ENCODE measurements around the gene TGM1.

Gene TGM1

DNA sequence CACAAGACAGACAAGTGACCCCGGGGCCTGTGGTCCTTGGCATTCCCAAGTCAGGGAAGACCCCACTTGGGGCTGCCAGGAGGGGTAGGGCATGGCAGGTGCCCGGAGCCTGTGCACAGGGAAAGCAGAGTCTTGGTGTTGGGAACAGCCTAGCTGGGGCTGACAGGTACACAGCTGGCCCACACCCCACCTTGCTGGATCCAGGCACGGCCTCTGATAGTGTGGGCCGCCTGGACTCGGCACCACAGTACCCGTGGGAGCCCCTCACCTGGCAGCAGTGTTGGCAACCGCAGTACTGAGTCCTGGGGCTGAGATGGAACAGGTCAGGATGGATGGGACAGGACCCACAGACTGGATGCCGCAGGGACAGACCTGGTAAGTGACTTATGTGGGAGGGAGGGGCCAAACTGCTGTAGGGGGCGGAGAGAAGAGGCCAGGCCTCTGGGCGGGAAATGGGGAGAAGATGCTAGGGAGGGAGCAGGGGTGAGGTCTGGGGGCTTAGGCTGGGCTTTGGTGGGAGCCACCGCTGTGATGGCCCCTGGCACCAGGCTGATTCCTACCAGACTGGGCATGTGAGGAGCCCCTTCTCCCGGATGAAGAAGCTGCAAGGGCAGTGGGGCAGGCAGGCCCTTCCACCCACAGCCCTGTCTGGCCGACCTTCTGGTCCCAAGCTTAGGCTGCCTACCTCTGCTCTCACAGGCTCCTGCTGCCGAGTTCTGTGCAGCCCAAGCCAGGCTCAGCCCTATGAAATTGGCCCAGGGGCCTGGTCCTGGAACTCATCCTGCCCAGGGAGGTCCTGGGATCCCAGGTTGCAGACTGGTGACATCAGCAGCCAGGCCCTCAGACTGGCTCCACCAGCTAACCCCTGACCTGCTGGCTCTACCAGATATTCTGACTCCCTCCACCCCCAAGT, at the start of gene TGM1:
Gene TGM1, minus strand, starts transcription at position 357 of the 913 bp plus-strand sequence. CDS start 825 bp downstream, outside the sequence.
- no peak for DNase-seq

DNA sequence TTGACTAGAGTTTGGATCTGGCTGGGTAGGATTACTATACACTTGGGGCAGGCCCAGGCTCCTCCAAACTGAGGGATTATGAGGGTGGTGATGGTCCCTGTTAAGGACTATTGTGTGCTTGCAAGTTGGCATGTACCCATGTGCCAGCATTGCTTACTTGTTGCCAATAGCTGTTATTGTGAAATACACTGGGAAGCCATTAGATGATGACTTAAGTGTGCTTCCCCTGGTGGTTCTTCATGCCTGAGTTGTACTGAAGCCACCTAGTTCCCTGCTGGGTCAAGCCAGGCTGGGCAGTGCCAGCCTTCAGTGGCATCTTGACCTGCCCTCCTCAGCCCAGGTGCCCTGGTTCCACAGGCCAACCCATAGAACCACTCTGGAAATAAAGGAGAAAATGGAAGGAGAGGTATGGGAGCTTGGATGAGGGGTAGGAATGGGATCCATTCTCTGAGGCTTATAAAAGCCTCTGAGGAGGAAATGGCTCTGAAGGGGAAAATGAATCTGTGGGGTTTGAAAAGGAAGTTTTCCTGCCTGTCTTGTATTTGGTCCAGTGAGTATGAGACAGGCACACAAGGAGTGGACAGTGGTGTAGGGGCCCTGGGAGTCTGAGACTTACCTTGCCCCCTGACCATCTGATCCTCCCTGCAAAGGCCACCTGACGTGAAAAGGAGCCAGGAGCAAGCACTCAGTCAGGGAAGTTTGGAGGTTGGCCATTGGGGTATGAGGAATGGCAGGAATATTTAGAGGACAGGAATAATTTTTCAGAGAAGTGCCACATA, 49.0 kb upstream of the TGM1 start:
- DNase-seq, result no peak

DNA sequence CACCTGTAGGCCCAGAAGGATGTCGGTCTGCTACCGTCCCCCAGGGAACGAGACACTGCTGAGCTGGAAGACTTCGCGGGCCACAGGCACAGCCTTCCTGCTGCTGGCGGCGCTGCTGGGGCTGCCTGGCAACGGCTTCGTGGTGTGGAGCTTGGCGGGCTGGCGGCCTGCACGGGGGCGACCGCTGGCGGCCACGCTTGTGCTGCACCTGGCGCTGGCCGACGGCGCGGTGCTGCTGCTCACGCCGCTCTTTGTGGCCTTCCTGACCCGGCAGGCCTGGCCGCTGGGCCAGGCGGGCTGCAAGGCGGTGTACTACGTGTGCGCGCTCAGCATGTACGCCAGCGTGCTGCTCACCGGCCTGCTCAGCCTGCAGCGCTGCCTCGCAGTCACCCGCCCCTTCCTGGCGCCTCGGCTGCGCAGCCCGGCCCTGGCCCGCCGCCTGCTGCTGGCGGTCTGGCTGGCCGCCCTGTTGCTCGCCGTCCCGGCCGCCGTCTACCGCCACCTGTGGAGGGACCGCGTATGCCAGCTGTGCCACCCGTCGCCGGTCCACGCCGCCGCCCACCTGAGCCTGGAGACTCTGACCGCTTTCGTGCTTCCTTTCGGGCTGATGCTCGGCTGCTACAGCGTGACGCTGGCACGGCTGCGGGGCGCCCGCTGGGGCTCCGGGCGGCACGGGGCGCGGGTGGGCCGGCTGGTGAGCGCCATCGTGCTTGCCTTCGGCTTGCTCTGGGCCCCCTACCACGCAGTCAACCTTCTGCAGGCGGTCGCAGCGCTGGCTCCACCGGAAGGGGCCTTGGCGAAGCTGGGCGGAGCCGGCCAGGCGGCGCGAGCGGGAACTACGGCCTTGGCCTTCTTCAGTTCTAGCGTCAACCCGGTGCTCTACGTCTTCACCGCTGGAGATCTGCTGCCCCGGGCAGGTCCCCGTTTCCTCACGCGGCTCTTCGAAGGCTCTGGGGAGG, 47.9 kb upstream of the TGM1 start, which contains the start of gene LTB4R:
Gene LTB4R, plus strand, starts transcription at position 857 of the 959 bp plus-strand sequence. CDS start 4,150 bp downstream, outside the sequence.
- DNase-seq, result peak; percentile 72

DNA sequence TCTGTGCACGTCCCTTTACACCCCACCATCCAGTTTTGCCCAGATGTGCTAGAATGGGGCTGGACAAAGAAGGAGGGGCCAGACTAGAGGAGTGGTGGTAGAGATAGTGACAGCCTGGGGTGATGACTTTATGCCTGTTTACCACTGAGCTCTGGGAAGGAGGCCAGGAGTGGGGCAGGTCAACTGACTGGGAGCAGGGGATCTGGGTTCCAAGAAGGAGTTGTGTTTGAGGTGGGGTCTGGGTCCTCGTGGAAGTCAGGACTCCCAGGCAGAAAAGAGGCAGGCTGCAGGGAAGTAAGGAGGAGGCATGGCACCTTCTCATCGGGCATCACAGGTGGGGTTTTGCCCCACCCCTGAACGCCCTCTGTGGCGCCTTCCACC, 47.3 kb upstream of the TGM1 start:
- DNase-seq, result no peak

DNA sequence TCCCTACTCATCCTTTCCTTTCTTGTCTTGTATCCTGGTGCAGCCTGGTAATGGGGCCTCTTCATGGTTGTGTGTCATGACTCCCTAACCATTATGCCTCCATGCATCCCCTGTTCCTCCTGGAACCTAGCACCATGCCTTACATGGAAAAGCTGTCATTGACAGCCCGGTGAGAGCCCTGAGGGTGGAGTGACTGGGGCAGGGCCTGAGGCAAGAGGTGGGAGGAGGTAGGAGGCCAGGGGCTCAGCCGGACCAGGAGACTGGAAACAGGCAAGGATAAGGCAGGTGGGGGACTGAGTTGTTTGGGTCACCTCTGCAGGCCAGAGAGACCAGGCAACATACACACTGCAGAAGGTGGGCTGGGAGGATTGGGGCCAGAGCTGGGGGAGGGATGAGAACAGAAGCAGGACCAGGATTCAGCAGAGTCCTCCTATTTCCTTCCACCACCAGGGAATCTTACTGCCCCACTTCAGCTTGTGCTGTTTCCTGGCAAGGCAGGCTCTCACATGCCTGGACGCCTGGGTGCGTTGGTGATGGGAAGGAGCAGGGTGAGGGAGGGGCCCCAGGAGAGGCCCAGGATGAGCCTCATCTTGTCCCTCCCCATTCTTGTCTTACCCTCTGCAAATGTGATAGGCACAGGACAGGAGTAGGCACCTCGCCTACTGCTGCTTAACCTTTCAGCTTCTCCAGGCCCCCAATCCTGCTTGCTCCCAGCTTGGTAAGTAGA, 46.7 kb upstream of the TGM1 start, which contains the start of gene LTB4R2:
Gene LTB4R2, plus strand, starts transcription at position 603 of the 727 bp plus-strand sequence. CDS start 525 bp downstream, outside the sequence.
- no peak for DNase-seq

DNA sequence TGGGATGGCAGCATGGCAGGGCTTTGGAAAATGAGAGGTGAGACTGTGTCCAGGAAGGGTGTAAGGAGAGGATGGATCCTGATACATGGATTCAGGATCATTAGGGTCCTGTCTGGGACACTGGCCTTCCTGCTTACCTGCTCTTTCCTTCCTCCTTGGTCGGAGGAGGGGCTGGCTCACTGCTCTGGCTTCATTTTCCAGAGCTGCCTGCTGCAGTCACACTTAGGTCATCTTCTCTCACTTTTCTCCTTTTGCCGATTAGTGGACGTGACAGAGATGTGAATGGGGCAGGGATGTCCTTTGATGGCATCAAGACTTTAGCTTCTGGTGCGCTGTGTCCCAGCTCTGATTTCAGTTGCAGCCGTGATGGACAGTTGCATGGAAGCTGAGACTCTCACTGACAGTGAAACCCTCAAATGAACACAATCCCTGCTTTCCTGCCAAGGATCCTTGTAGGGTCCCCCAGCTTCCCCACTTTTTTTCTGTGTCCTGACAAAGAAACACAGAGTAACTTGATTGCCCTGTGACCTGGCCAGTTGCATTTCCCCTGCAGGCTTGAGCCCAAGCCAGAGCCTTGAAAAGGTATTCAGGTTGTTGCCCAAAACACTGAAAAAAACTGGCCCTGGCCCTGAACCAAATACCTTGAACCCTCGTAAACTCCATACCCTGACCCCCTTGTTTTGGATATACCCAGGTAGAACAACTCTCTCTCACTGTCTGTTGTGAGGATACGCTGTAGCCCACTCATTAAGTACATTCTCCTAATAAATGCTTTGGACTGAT, 45.6 kb upstream of the TGM1 start:
- DNase-seq, result no peak

DNA sequence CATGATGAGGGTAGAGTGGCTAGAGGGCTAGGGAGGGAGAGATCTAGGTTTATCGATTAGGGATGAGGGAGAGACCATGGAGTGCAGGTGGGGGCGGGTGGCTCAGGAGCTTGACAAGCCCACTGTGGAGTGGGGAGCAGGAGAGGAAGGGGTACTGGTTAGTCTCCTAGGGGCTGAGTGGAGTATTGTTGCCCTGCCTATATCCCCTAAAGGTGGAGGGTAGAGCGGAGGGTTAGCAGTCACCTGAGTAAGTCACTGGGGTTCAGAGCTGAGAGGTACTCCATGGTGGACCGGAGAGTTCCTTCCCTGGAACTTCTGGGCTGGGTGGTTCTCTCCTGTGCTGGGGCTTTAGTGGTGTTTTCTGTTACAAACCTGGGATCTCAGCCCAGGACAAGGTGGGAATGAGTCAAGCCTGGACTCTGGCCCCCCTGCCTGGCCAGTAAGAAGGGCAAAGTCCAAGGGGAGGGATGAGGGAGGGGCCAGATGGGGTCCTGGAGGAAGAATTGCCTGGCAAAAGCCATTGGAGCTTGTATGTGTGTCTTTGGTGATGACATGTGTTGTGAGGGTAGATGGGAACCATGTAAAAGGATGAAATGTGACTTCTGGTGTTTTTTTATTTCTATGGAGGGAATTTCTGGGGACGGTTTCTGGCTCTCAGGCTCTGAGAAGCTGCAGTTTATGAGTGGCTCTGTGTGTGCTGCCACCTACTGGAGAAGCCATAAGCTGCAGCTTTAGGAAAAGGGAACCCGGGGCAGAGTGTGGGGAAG, 44.8 kb upstream of the TGM1 start, which contains the start of gene CIDEB:
Gene CIDEB, minus strand, starts transcription at position 403 of the 767 bp plus-strand sequence. Its CDS starts 119 bp downstream, at position 284.
- no peak for DNase-seq

DNA sequence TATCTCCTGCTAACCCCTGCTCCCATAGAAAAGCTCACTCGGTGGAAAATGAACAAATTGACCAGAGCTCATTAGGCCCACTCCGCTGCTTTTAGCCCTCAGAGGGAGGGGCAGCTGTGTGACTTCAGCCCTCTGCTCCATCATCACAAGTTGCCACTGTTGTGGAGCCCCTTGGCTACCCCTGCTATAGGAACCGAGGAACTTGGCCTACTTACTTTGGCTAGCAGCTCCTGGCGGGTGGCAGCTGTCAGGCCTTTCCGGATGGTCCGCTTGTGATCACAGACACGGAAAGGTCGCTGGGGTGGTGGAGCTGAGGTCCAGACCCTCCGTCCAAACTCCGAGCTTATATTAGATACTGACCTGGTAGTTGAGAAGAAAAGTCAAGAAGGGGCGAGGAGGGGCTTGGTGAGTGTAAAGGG, 44.2 kb upstream of the TGM1 start:
- DNase-seq, result no peak

DNA sequence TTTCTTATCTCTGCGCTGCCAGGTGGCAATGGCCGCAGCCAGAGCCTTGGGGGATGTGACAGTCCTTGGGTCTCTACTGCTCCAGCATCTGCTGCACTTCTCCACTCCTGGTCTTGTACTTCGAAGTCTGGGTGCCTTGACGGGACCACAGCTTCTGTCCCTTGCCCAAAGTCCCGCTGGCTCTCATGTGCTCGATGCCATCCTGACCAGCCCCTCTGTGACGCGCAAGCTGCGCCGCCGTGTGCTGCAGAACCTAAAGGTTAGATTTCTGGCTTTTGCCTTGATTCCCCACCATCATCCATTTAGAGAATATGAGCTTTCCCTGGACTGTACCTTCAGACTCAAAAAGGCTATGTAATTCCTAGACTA, 41.0 kb upstream of the TGM1 start:
- no peak for DNase-seq

DNA sequence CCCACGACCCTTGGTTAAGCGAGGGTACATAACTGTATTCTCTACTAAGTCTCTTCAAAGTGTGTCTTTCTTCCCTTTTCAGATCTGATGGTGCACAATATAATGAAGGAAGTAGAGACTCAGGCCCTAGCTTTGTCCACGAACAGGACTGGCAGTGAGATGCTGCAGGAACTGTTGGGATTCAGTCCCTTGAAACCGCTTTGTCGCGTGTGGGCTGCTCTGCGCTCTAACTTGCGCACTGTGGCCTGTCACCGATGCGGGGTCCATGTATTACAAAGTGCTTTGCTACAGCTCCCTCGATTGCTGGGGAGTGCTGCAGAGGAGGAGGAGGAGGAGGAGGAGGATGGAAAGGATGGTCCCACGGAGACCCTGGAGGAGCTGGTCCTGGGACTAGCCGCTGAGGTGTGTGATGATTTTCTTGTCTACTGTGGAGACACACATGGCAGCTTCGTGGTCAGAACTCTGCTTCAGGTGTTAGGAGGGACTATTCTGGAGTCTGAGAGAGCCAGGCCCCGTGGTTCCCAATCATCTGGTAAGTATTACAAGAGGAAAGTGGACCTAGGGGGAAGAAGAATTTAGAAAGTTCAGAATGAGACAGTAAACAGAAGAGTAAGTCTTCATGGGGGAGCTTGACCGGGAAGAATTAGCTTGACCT, 37.5 kb upstream of the TGM1 start:
- DNase-seq, result no peak

DNA sequence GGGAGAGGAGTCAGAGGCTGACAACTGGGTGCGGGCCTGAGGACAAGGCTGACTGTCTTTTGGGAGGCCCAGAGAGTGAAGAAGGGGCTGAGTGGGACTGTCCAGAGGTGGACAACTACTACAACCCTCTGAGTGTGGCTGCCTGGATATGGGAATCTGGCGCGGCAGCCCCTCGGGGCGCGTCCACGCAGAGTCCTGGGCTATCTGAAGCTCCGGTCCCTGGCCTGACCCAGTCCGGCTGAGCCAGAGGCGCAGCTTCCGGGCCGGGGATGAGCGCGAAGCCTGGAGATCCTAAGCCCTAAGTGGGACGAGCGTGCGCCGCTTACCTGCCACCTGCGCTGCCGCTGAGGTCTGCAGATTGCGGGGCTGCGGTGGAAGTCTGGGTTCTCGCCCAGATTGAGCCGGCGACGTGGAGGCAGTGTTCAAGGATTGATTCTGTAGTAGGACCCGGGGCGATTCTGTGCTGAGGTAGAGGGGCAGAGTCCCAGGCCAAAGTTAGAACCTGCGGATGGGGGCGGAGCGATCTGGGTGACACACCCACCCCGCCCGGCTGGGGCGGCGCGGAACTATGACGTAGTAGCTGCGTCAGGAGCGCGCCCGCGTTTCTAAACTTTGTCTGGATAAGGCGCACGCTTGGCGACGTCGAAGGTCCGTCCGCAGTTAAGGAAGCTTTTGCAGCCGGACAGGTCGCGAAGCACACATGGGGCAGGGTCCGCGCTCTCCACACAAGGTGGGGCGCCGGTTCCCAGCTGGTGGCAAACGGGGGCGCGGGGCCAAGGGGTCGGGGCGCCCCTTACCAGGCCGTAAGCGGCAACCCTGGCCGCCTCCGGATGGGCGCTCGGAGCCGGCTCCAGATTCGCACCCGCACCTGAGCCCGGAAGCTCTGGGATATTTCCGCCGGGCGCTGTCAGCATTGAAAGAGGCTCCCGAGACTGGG, 36.5 kb upstream of the TGM1 start, which contains the start of the genes DHRS1 and NOP9:
Gene DHRS1, minus strand, starts transcription at position 526 of the 937 bp plus-strand sequence. CDS start 674 bp downstream, outside the sequence.
Gene NOP9, plus strand, starts transcription at position 596 of the 937 bp plus-strand sequence. Its CDS starts 105 bp downstream, at position 701.
- DNase-seq, result peak; percentile 16

DNA sequence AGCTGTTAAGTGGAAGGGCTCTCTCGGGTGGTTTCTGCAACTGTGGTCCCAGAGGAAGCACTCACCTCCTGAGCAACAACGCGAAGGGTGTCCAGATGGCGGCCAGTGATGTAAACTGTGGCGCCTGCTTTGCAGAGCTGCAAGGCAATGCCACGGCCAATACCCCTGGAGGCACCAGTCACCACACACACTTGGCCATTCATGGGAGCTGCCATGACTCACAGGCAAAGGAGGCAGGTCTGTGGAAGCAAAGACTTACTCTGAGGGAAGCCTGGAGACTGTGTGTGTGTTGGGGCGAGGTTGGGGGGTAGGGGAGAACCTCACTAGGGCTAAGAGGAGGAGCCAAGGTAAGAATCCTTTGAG, 35.9 kb upstream of the TGM1 start:
- no peak for DNase-seq

DNA sequence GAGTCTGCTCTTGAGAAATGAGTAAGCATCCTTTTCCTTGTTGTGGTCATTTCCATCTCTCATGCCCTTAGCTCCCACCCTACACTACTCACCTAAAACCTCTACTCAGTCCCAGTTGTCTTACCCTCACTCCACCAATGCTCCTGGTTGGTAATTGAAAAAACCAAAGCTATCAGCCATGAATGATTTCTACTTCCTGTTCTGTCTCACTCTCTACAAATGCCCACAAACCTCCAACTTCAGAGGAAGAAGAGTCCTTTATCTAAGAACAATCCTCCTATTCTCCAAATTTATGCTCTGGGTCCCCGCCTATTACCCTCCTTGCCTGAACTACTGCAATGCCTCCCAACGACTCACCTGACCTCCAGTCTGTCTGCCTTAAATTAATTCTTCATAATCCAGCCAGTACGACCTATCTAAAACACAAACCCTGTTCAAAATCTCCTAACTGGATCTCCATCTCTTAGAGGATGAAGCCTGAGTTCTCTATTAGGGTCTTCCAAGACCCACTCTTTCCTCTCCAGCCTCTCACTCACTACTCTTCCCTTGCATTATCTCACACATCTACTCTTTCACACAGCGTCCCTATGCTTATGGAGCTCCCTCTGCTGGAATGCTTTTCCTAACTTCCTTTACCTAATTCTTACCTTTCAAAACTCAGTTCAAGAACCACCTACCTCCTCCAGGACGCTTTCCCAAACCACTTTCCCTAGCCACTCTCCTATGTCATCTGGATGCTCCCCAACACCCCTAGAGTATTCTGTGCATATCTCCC, 34.4 kb upstream of the TGM1 start:
- DNase-seq, result no peak

DNA sequence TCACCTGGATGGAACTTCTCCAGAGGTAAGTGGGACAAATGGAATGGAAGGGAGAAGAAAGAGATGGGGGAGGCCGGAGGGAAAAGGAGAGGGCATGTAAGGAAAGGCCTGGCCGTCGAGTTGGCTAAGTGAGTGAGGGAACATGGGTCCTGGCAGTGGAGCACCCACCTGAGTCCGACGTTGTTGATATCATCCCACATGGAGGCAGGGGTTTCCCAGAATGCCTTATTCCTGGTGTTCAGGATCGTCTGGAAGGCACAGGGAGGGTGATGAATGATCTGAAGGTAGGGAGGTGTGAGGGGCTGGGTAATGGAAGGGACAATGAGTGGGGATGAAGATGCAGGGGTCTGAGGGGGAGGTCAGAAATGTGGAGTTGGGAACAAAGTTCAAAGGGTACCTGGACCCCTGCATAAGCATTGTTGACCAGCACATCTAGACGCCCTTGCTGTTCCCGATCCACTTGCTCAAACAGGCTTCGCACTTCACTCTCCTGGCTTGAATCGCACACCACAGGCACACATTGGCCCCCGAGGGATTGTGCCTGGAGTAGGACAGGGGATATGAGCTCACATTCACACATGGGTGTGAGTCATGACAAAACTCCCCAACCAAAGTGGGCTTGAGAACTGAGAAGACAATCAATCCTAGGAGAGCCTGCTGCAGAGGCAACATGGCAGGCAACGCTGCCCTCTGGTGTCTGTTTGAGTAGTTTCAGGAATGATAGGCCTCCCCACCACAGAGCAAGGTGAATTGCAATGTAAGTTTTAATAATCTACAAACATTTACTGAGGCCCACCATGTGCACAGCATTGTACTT, 33.6 kb upstream of the TGM1 start:
- peak; percentile 3 for DNase-seq

DNA sequence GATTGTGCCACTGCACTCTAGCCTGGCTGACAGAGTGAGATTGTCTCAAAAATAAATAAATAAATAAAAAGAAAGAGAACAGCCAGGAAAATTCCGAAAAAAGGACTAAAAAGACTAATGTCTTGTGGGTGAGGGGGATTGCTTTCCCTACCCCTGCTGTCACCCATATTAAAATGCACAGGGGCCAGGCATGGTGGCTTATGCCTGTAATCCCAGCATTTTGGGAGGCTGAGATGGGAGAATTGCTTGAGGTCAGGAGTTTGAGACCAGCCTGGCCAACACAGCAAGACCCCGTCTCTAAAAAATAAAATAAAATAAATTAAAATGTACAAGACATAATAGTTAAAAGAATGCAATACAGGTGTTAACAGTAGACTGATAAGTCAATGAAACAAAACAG, 30.5 kb upstream of the TGM1 start:
- DNase-seq, result no peak

DNA sequence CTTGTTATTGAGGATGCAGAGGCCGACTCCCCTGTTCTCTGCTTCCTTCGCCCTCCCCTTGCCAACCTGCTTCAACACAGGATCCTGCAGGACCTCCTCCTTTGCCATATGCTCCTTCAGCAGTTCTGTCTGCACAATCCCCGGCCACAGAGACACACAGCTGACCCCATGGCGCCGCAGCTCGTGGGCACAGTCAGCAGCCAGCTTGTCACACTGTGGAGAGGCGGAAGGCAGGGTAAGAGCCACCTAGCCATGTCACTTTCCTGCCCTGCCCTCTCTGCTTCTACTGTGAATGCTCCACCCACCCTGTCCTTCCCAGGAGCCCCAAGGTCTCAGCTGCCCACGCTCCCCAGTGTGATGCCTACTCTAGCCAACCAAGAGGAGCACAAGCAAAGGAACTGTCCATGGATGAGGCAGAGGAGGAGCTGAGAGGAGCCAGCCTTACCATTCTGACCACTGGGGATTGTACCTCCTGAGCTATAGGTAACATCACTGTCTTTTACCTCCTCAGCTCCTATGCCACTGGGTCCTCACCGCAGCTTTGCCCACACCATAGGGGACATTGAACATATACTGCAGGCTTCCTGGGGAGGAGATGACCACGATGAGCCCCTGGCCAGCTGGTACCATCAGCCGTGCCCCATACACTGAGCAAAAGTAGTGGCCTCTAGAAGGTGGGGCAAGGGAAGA, 29.3 kb upstream of the TGM1 start:
- DNase-seq, result no peak
